HepG2 (cell line): ENCODE measurements around the gene KCNK15. TPM values are rescaled to one million over a fixed set of nuclear protein-coding genes. Genes with fewer than 3 reads are reported as not detected.
A peak's percentile ranks its signal among the peaks of the same experiment; 100 is the strongest.

Source experiments
- AFF4 ChIP-seq: sonication (generic); formaldehyde crosslinking; IDR thresholded peaks from 2 replicates; pipeline ENCODE4 v1.4.0; 2020; ENCODE audit warnings: missing genetic modification reagents
- AHR ChIP-seq: IDR thresholded peaks from 2 replicates; pipeline ENCODE4 v1.6.1; 2018; ENCODE audit warnings: missing genetic modification reagents, missing compliant biosample characterization
- ARHGAP35 ChIP-seq: sonication (generic); formaldehyde crosslinking; IDR thresholded peaks from 2 replicates; pipeline ENCODE4 v1.9.0; 2022; ENCODE audit warnings: mild to moderate bottlenecking, inconsistent platforms, moderate library complexity, missing genetic modification reagents, borderline replicate concordance
- CCDC6 ChIP-seq: sonication (generic); formaldehyde crosslinking; IDR thresholded peaks from 2 replicates; pipeline ENCODE4 v1.8.1; 2022; ENCODE audit warnings: mild to moderate bottlenecking, missing genetic modification reagents, moderate library complexity
- FOXO1 ChIP-seq: sonication (generic); formaldehyde crosslinking; IDR thresholded peaks from 2 replicates; pipeline ENCODE4 v1.4.0; 2020; ENCODE audit warnings: missing genetic modification reagents
- HNF4G ChIP-seq, 2 experiments: sonication (generic) in 1 of 2; formaldehyde crosslinking in 1 of 2; IDR thresholded peaks; 2 replicates each; pipeline versions ENCODE4 v1.4.0 to v1.6.1; 2011 to 2020; ENCODE audit warnings: borderline replicate concordance in 2 of 2, low read depth in 2 of 2, mild to moderate bottlenecking in 2 of 2, low read length in 1 of 2, missing genetic modification reagents in 1 of 2, moderate library complexity in 1 of 2
- KLF6 ChIP-seq: IDR thresholded peaks from 2 replicates; pipeline ENCODE4 v1.8.0; 2016; ENCODE audit warnings: missing biosample characterization, missing genetic modification reagents
- MAFK ChIP-seq, 2 experiments: IDR thresholded peaks in 1 of 2; conservative IDR thresholded peaks in 1 of 2; 2 replicates each; pipeline ENCODE4 v1.6.1; 2011; ENCODE audit warnings: improper control_type of control experiment in 2 of 2, low read length in 2 of 2
- MLXIP ChIP-seq: sonication (generic); formaldehyde crosslinking; IDR thresholded peaks from 2 replicates; pipeline ENCODE4 v1.9.0; 2021; ENCODE audit warnings: missing genetic modification reagents, borderline replicate concordance
- MXI1 ChIP-seq: IDR thresholded peaks from 3 replicates; pipeline ENCODE4 v1.6.1; 2012; ENCODE audit warnings: low read depth, low read length, inconsistent platforms, borderline replicate concordance
- NKX3-1 ChIP-seq: sonication (generic); formaldehyde crosslinking; IDR thresholded peaks from 2 replicates; pipeline ENCODE4 v1.5.0; 2020; ENCODE audit warnings: missing genetic modification reagents
- SAP130 ChIP-seq: IDR thresholded peaks from 2 replicates; pipeline ENCODE4 v1.6.1; 2016; ENCODE audit warnings: low read depth
- SMARCE1 ChIP-seq: fragments of 450-650 bp; IDR thresholded peaks from 2 replicates; pipeline ENCODE4 v1.6.1; 2017; ENCODE audit warnings: borderline replicate concordance
- TEAD3 ChIP-seq: optimal IDR thresholded peaks from 2 replicates; pipeline ENCODE3; 2016; ENCODE audit warnings: borderline replicate concordance
- ZFX ChIP-seq: sonication (generic); formaldehyde crosslinking; IDR thresholded peaks from 2 replicates; pipeline ENCODE4 v1.4.0; 2020; ENCODE audit warnings: mild to moderate bottlenecking, low read depth, missing genetic modification reagents, moderate library complexity
- ZNF205 ChIP-seq: IDR thresholded peaks from 2 replicates; pipeline ENCODE4 v1.6.1; 2018; ENCODE audit warnings: missing biosample characterization, missing genetic modification reagents
- ZNF549 ChIP-seq: sonication (generic); formaldehyde crosslinking; IDR thresholded peaks from 2 replicates; pipeline ENCODE4 v1.5.0; 2020; ENCODE audit warnings: missing genetic modification reagents
- ZNF740 ChIP-seq: sonication (generic); formaldehyde crosslinking; IDR thresholded peaks from 2 replicates; pipeline ENCODE4 v1.4.0; 2020; ENCODE audit warnings: missing genetic modification reagents
- ZNF83 ChIP-seq: sonication (generic); formaldehyde crosslinking; IDR thresholded peaks from 2 replicates; pipeline ENCODE4 v1.4.0; 2020; ENCODE audit warnings: missing genetic modification reagents, mild to moderate bottlenecking, borderline replicate concordance
- ZXDC ChIP-seq: sonication (generic); formaldehyde crosslinking; IDR thresholded peaks from 2 replicates; pipeline ENCODE4 v1.5.0; 2020; ENCODE audit warnings: mild to moderate bottlenecking, missing genetic modification reagents
- polyA plus RNA-seq, 8 experiments: library from polyadenylated mRNA; depleted of rRNA in 3 of 8; stranded (reverse) in 7 of 8; unstranded in 1 of 8; fragments of >200 nt; fragmentation: Illumina TruSeq in 4 of 8; extraction: Trizol in 4 of 8; gene quantifications; 2 replicates each; pipeline versions ENCODE4 v1.2.1 to v1.2.3, GENCODE V29; 2011 to 2016; ENCODE audit warnings: low read depth in 4 of 8, missing spikeins in 1 of 8, mixed read lengths in 1 of 8; ENCODE audit not compliant: insufficient read depth in 1 of 8
- total RNA-seq, 5 experiments: library from RNA; depleted of rRNA; stranded (reverse); fragments of >200 nt; fragmentation: Illumina TruSeq; extraction: Trizol; gene quantifications; 2 replicates each; pipeline ENCODE4 v1.2.3, GENCODE V29; 2016; ENCODE audit warnings: low read depth in 1 of 5

Gene KCNK15
- total and polyA plus RNA-seq, 2 of the 13 experiments (the other 11 are each of a cell fraction or from before 2014, with no cell fraction given) = 0.03 TPM; not detected in 1

- TF ChIP-seq ZNF549 (CRISPR knock-in tag) (no peak), CCDC6 (CRISPR knock-in tag) (no peak), SAP130 (CRISPR knock-in tag) (0 out of 2 replicates have a peak, but pooled peaks have one; percentile 19), HNF4G (IDR thresholded peaks at IDR 0.05; ENCODE audit: borderline replicate concordance, low read depth, low read length) (no peak), HNF4G (CRISPR knock-in tag; IDR thresholded peaks at IDR 0.05; ENCODE audit: borderline replicate concordance, low read depth) (no peak), ZNF205 (0 out of 2 replicates have a peak, but pooled peaks have one; percentile 32), TEAD3 (CRISPR knock-in tag) (peak; percentile 51), AFF4 (CRISPR knock-in tag) (no peak), ZFX (CRISPR knock-in tag) (0 out of 2 replicates have a peak, but pooled peaks have one; percentile 19), MLXIP (CRISPR knock-in tag) (no peak), ZNF740 (no peak), MAFK (conservative IDR thresholded peaks at IDR 0.05 in 1 of 2, IDR thresholded peaks at IDR 0.05 in 1 of 2; ENCODE audit: low read length in 2 of 2) (no peak), AHR (peak; percentile 67; the same call in 1 of the 2 replicates), ARHGAP35 (CRISPR knock-in tag) (no peak), ZNF83 (CRISPR knock-in tag) (no peak), FOXO1 (CRISPR knock-in tag) (0 out of 2 replicates have a peak, but pooled peaks have one; percentile 14), NKX3-1 (CRISPR knock-in tag) (no peak), SMARCE1 (no peak), ZXDC (CRISPR knock-in tag) (no peak), MXI1 (no peak), KLF6 (CRISPR knock-in tag) (no peak)
Measured at GRCh38 chr20:44733341-44734069, 12.2 kb upstream of the KCNK15 start (continued).
